Measurements from ENCODE around the gene MTAP.

DNA sequence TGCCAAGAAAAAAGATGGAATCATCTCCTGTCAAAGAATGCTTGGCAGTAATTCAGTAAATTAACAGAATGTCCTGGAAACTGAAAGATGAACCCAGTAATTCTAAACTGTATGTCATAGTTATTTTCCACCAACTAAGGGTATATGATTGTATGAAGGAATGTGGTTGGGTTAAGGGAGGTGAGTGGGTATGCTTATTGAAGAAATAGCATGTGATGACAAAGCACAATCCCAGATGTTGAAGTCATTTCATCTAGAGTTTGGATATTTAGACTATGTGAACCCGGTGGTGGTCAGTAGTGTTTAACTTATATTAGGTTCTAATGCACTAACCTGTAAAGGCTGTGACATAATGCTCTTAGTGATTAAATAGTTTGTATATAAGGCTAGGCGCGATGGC is 104.4 kb downstream of the MTAP start:
- TF ChIP-seq, protein P1, sequence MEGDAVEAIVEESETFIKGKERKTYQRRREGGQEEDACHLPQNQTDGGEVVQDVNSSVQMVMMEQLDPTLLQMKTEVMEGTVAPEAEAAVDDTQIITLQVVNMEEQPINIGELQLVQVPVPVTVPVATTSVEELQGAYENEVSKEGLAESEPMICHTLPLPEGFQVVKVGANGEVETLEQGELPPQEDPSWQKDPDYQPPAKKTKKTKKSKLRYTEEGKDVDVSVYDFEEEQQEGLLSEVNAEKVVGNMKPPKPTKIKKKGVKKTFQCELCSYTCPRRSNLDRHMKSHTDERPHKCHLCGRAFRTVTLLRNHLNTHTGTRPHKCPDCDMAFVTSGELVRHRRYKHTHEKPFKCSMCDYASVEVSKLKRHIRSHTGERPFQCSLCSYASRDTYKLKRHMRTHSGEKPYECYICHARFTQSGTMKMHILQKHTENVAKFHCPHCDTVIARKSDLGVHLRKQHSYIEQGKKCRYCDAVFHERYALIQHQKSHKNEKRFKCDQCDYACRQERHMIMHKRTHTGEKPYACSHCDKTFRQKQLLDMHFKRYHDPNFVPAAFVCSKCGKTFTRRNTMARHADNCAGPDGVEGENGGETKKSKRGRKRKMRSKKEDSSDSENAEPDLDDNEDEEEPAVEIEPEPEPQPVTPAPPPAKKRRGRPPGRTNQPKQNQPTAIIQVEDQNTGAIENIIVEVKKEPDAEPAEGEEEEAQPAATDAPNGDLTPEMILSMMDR (conservative IDR thresholded peaks at IDR 0.05; ENCODE audit: low read depth, low read length) = no peak
- no peak for TF ChIP-seq EZH2phosphoT487 (IDR thresholded peaks at IDR 0.05; ENCODE audit: borderline replicate concordance, low read length)
- no peak for TF ChIP-seq EZH2 (IDR thresholded peaks at IDR 0.05; ENCODE audit: low read length, unreplicated experiment)

All from PC-3 (cell line).